Gastrocnemius medialis (tissue), 4 donors: ENCODE results near the gene TYROBP.

Source experiments
- CTCF ChIP-seq, 5 experiments: fragments of 450-650 bp in 3 of 5; fragments of 200-600 bp in 2 of 5; sonication (generic) in 2 of 5; IDR thresholded peaks in 4 of 5; conservative IDR thresholded peaks in 1 of 5; 1 replicate in 4 of 5; 2 replicates in 1 of 5; pipeline ENCODE4 v1.5.1; 2016 to 2019; ENCODE audit warnings: antibody characterized with exemption in 5 of 5, mild to moderate bottlenecking in 3 of 5, moderate library complexity in 3 of 5
- POLR2A ChIP-seq, 2 donors: fragments of 450-650 bp; IDR thresholded peaks; one replicate each; pipeline ENCODE4 v1.6.1; 2017; ENCODE audit warnings: antibody characterized with exemption in 2 of 2, mild to moderate bottlenecking in 2 of 2, moderate library complexity in 2 of 2

GRCh38 chr19:35879068-35879467, 29.0 kb downstream of the TYROBP start:
- TF ChIP-seq POLR2A (IDR thresholded peaks at IDR 0.05) (no peak), CTCF (IDR thresholded peaks at IDR 0.05 in 4 of 5, conservative IDR thresholded peaks at IDR 0.05 in 1 of 5) (no peak)
